GM23338 (cell line): ENCODE data around the gene MOB2. TPM values are rescaled to one million over a fixed set of nuclear protein-coding genes. Genes with fewer than 3 reads are reported as not detected.

Experiments
- ATAC-seq: fragments of 200-7000 bp; cut with Tn5 transposase; 3 replicates; pipeline ENCODE4 v1.9.1; 2020
- DNase-seq: peaks from one replicate; pipeline ENCODE4 v3.0.0-alpha.2; 2015; ENCODE audit warnings: low spot score
- H2AFZ ChIP-seq: fragments of 200-600 bp; sonication (generic); 2 replicates; pipeline ENCODE4 v1.8.0; 2016; ENCODE audit warnings: antibody characterized with exemption, mild to moderate bottlenecking, moderate library complexity
- H3F3A ChIP-seq: fragments of 200-600 bp; sonication (generic); replicated peaks from 2 replicates; pipeline ENCODE4 v1.8.0; 2017; ENCODE audit warnings: antibody characterized with exemption, mixed run types, low read depth
- H3K27ac ChIP-seq: fragments of 200-600 bp; sonication (generic); 2 replicates; pipeline ENCODE4 v1.6.1; 2016; ENCODE audit warnings: low read depth
- H3K27me3 ChIP-seq: fragments of 200-600 bp; sonication (generic); 2 replicates; pipeline ENCODE4 v1.8.0; 2016; ENCODE audit warnings: mild to moderate bottlenecking, mixed run types, moderate library complexity; ENCODE audit not compliant: insufficient read depth
- H3K36me3 ChIP-seq: fragments of 200-600 bp; sonication (generic); 2 replicates; pipeline ENCODE4 v1.8.0; 2016; ENCODE audit warnings: mild to moderate bottlenecking; ENCODE audit not compliant: insufficient read depth
- H3K4me1 ChIP-seq: fragments of 200-600 bp; sonication (generic); 2 replicates; pipeline ENCODE4 v1.8.0; 2016; ENCODE audit warnings: mild to moderate bottlenecking, moderate library complexity; ENCODE audit not compliant: insufficient read depth
- H3K4me2 ChIP-seq: fragments of 200-600 bp; sonication (generic); 2 replicates; pipeline ENCODE4 v1.7.1; 2017; ENCODE audit warnings: mixed run types
- H3K4me3 ChIP-seq: fragments of 200-600 bp; sonication (generic); 2 replicates; pipeline ENCODE4 v1.6.1; 2016; ENCODE audit warnings: mixed run types
- H3K79me2 ChIP-seq: fragments of 200-600 bp; sonication (generic); replicated peaks from 2 replicates; pipeline ENCODE4 v1.8.0; 2017; ENCODE audit warnings: mild to moderate bottlenecking; ENCODE audit not compliant: insufficient read depth
- H3K9me2 ChIP-seq: fragments of 200-600 bp; sonication (generic); 2 replicates; pipeline ENCODE4 v1.8.0; 2017; ENCODE audit not compliant: insufficient read depth
- H4K20me1 ChIP-seq: fragments of 200-600 bp; sonication (generic); replicated peaks from 2 replicates; pipeline ENCODE4 v1.8.0; 2017; ENCODE audit warnings: mild to moderate bottlenecking; ENCODE audit not compliant: insufficient read depth
- H3K27ac Mint-ChIP-seq: 2 replicates; pipeline ENCODE4 v1.8.0; 2020; ENCODE audit warnings: inconsistent platforms, mild to moderate bottlenecking, moderate library complexity, mixed read lengths
- H3K27me3 Mint-ChIP-seq: 3 replicates; pipeline ENCODE4 v1.8.0; 2022; ENCODE audit warnings: low read depth, mild to moderate bottlenecking, moderate library complexity, mixed read lengths, inconsistent platforms; ENCODE audit not compliant: insufficient read depth, poor library complexity
- H3K36me3 Mint-ChIP-seq: 3 replicates; pipeline ENCODE4 v1.8.0; 2021; ENCODE audit warnings: low read depth, mild to moderate bottlenecking, inconsistent platforms, moderate library complexity, mixed read lengths
- H3K4me1 Mint-ChIP-seq: 3 replicates; pipeline ENCODE4 v1.8.0; 2020; ENCODE audit warnings: mild to moderate bottlenecking, inconsistent platforms, mixed read lengths
- H3K4me3 Mint-ChIP-seq: 3 replicates; pipeline ENCODE4 v1.8.0; 2021; ENCODE audit warnings: moderate library complexity, mild to moderate bottlenecking, inconsistent platforms, mixed read lengths
- H3K9me3 Mint-ChIP-seq: 3 replicates; pipeline ENCODE4 v1.8.0; 2020; ENCODE audit warnings: moderate library complexity, mild to moderate bottlenecking, inconsistent platforms, mixed read lengths
- CREB1 ChIP-seq: fragments of 250-450 bp; sonication (Bioruptor Pico); IDR thresholded peaks from 2 replicates; pipeline ENCODE4 v1.5.0; 2020; ENCODE audit warnings: low read depth, mild to moderate bottlenecking, moderate library complexity
- EZH2 ChIP-seq: fragments of 200-600 bp; sonication (generic); IDR thresholded peaks from one replicate; pipeline ENCODE4 v1.8.0; 2017; ENCODE audit warnings: antibody characterized with exemption, mild to moderate bottlenecking, low read depth; ENCODE audit not compliant: unreplicated experiment
- EZH2phosphoT487 ChIP-seq: fragments of 200-600 bp; sonication (generic); IDR thresholded peaks from one replicate; pipeline ENCODE4 v1.8.1; 2018; ENCODE audit warnings: antibody characterized with exemption; ENCODE audit not compliant: unreplicated experiment
- JUNB ChIP-seq: IDR thresholded peaks from one replicate; pipeline ENCODE4 v1.6.1; 2016; ENCODE audit warnings: antibody characterized with exemption; ENCODE audit not compliant: unreplicated experiment
- NANOG ChIP-seq: IDR thresholded peaks from 2 replicates; pipeline ENCODE4 v1.6.1; 2016; ENCODE audit warnings: antibody characterized with exemption, borderline replicate concordance
- POLR2AphosphoS5 ChIP-seq: IDR thresholded peaks from 2 replicates; pipeline ENCODE4 v1.6.1; 2016; ENCODE audit warnings: antibody characterized with exemption, low read depth
- REST ChIP-seq: IDR thresholded peaks from one replicate; pipeline ENCODE4 v1.6.1; 2018; ENCODE audit warnings: antibody characterized with exemption; ENCODE audit not compliant: unreplicated experiment
- STAT1 ChIP-seq: IDR thresholded peaks from one replicate; pipeline ENCODE4 v1.6.1; 2016; ENCODE audit warnings: antibody characterized with exemption; ENCODE audit not compliant: unreplicated experiment
- ZNF114 ChIP-seq: fragments of 250-450 bp; sonication (Bioruptor Pico); IDR thresholded peaks from 2 replicates; pipeline ENCODE4 v1.5.0; 2020; ENCODE audit warnings: mild to moderate bottlenecking, moderate library complexity
- ZNF331 ChIP-seq: fragments of 250-450 bp; sonication (Bioruptor Pico); IDR thresholded peaks from 2 replicates; pipeline ENCODE4 v1.5.0; 2020; ENCODE audit warnings: low read depth, mild to moderate bottlenecking, moderate library complexity
- ZNF462 ChIP-seq: fragments of 250-450 bp; sonication (Bioruptor Pico); IDR thresholded peaks from 2 replicates; pipeline ENCODE4 v1.5.0; 2020; ENCODE audit warnings: mild to moderate bottlenecking, moderate library complexity
- polyA plus RNA-seq: library from polyadenylated mRNA; unstranded; fragments of >200 nt; fragmentation: Nextera tagmentation; extraction: Ambion mirVana; gene quantifications from 2 replicates; pipeline ENCODE4 v1.2.1, GENCODE V29; 2016
- total RNA-seq: library from RNA; depleted of rRNA; stranded (reverse); fragments of >200 nt; shearing (Covaris generic); gene quantifications from 2 replicates; pipeline ENCODE4 v1.2.3, GENCODE V29; 2014
- TF ChIP-seq, protein P1 (sequence below), 2 experiments: fragments of 200-600 bp in 1 of 2; sonication (generic) in 1 of 2; conservative IDR thresholded peaks; 2 replicates each; pipeline versions ENCODE4 v1.5.1 to v1.6.1; 2016 to 2017; ENCODE audit warnings: antibody characterized with exemption in 2 of 2, low read depth in 2 of 2, mild to moderate bottlenecking in 2 of 2, moderate library complexity in 1 of 2
- TF ChIP-seq, protein P2 (sequence below): IDR thresholded peaks from 2 replicates; pipeline ENCODE4 v1.6.1; 2016; ENCODE audit warnings: antibody characterized with exemption

Gene MOB2
- total and polyA plus RNA-seq, 2 experiments from 2014 or later = 10.1 to 19.7 TPM

DNA sequence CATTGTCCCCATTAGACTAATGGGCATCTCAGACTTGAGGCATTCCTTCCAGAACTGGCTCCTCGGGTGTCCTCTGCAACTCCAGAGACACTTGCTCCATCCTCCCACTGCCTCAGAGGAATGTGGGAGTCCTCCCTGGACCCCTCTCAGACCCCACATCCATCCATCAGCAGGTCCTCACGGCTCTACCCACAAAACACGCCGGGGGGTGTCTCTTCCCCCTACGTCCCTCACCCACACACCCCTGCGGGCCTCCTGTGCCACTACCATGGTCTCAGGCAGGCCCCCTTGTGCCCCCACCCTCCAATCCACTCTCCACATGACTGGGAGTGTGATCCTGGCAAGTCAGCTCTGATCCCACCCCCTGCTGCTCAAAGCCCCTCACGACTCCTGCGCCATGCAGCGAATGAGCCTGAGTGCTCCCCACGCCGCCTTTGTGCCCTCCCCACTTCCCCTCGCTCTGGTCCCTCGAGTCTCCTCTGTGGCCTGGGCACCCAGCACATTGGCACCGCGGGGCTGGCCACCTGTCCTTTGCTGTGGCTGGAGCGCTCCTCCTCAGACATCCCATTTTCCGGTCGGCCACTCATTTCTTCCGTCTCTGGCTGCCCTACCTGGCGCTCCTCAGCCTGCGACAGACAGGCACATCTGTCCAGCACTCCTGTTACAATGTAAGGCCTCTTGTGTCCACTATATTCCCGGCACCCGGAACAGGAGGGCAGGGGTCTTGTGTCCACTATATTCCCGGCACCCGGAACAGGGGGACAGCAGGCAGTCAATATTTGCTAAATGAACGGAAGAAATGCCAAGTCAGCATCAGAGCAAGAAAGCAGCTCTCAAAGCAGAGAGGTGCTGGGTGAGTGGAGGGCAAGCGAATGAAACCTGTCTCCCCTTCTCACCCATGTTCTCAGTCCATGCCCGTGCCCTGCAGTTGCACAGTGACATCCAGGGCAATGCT, 14.2 kb upstream of the MOB2 start:
- DNase-seq (no peak), ATAC-seq (no peak)
- H2AFZ ChIP-seq = no peak overlapping the region
- Mint-ChIP-seq H3K9me3 (peaks cover 6% of the 10 kb centered on the region; the same call in 2 of the 3 replicates), H3K27ac (peak overlapping the region; percentile 65; the same call in 1 of the 2 replicates), H3K36me3 (peaks cover 5% of the 10 kb centered on the region), H3K4me1 (peaks cover 20% of the 10 kb centered on the region), H3K4me3 (no peak overlapping the region), H3K27me3 (peaks cover 9% of the 10 kb centered on the region)
- no peaks in the 10 kb centered on the region; the same call in 1 of the 2 replicates for H3K4me1 ChIP-seq
- peaks cover 32% of the 10 kb centered on the region for H3K79me2 ChIP-seq
- no peaks in the 10 kb centered on the region for H3K36me3 ChIP-seq
- 0 out of 2 replicates have a peak, but pooled peaks cover 4% of the 10 kb centered on the region for H4K20me1 ChIP-seq
- no peaks in the 10 kb centered on the region for H3K27me3 ChIP-seq
- no peak overlapping the region for H3K27ac ChIP-seq
- H3F3A ChIP-seq = no peaks in the 10 kb centered on the region
- no peaks in the 10 kb centered on the region for H3K9me2 ChIP-seq
- TF ChIP-seq NANOG (no peak), JUNB (no peak), POLR2AphosphoS5 (no peak), REST (no peak), ZNF462 (CRISPR knock-in tag) (no peak), ZNF331 (CRISPR knock-in tag) (no peak), STAT1 (no peak), EZH2phosphoT487 (no peak), EZH2 (no peak), ZNF114 (no peak), CREB1 (no peak)
- TF ChIP-seq, protein P1, sequence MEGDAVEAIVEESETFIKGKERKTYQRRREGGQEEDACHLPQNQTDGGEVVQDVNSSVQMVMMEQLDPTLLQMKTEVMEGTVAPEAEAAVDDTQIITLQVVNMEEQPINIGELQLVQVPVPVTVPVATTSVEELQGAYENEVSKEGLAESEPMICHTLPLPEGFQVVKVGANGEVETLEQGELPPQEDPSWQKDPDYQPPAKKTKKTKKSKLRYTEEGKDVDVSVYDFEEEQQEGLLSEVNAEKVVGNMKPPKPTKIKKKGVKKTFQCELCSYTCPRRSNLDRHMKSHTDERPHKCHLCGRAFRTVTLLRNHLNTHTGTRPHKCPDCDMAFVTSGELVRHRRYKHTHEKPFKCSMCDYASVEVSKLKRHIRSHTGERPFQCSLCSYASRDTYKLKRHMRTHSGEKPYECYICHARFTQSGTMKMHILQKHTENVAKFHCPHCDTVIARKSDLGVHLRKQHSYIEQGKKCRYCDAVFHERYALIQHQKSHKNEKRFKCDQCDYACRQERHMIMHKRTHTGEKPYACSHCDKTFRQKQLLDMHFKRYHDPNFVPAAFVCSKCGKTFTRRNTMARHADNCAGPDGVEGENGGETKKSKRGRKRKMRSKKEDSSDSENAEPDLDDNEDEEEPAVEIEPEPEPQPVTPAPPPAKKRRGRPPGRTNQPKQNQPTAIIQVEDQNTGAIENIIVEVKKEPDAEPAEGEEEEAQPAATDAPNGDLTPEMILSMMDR (conservative IDR thresholded peaks at IDR 0.05; ENCODE audit: low read depth in 2 of 2) = no peak
- TF ChIP-seq, protein P2, sequence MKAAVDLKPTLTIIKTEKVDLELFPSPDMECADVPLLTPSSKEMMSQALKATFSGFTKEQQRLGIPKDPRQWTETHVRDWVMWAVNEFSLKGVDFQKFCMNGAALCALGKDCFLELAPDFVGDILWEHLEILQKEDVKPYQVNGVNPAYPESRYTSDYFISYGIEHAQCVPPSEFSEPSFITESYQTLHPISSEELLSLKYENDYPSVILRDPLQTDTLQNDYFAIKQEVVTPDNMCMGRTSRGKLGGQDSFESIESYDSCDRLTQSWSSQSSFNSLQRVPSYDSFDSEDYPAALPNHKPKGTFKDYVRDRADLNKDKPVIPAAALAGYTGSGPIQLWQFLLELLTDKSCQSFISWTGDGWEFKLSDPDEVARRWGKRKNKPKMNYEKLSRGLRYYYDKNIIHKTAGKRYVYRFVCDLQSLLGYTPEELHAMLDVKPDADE = no peak
- H3K4me2 ChIP-seq = no peak overlapping the region
- H3K4me3 ChIP-seq = no peak overlapping the region
